ENCODE data around the gene B3GNT3. TPM values are rescaled to one million over a fixed set of nuclear protein-coding genes. Genes with fewer than 3 reads are reported as not detected.

B3GNT3 gene
- not detected for total RNA-seq

GRCh38 chr19:17794731-17795494 is at the start of gene B3GNT3:
B3GNT3 (plus strand) TSS chr19:17795138; CDS start chr19:17807808, 12,670 bp downstream.
- H3K4me1 Mint-ChIP-seq (ENCODE audit: low read depth in 2 of 2): peaks cover 5 to 8% of the 10 kb centered on the region in 2 donors
- no peaks in the 10 kb centered on the region for H3K36me3 Mint-ChIP-seq
- H3K9me3 Mint-ChIP-seq: no peaks in the 10 kb centered on the region
- no peak within 1 kb of the TSS for H3K4me3 Mint-ChIP-seq
- H3K27me3 Mint-ChIP-seq: peaks cover 0 to 8% of the 10 kb centered on the region in 2 donors
- DNase-seq (ENCODE audit: low spot score): no peak
- peak within 1 kb of the TSS in 1 of 2 donors; percentile 17 for H3K27ac Mint-ChIP-seq
- ATAC-seq: no peak

- Mint-ChIP-seq H3K4me3 (peak overlapping the region; percentile 92), H3K27me3 (no peaks in the 10 kb centered on the region), H3K4me1 (ENCODE audit: low read depth in 2 of 2) (peaks cover 34 to 40% of the 10 kb centered on the region in 2 donors), H3K36me3 (no peaks in the 10 kb centered on the region), H3K9me3 (no peaks in the 10 kb centered on the region), H3K27ac (peak overlapping the region in 1 of 2 donors; percentile 59)
- peak; percentile 97 for DNase-seq (ENCODE audit: low spot score)
- peak; percentile 94 to 98 for ATAC-seq
These were observed 47.5 kb upstream of the B3GNT3 start for GRCh38 chr19:17747205-17748098.

- no peak for DNase-seq (ENCODE audit: low spot score)
- H3K27ac Mint-ChIP-seq: peak overlapping the region; percentile 97 to 98
- ATAC-seq: no peak
- H3K27me3 Mint-ChIP-seq: no peaks in the 10 kb centered on the region
- peaks cover 32 to 40% of the 10 kb centered on the region in 2 donors for H3K4me1 Mint-ChIP-seq (ENCODE audit: low read depth in 2 of 2)
- peak overlapping the region; percentile 92 for H3K4me3 Mint-ChIP-seq
- H3K36me3 Mint-ChIP-seq: no peaks in the 10 kb centered on the region
- H3K9me3 Mint-ChIP-seq: no peaks in the 10 kb centered on the region
These were observed 45.9 kb upstream of the B3GNT3 start for GRCh38 chr19:17748884-17749638.

GRCh38 chr19:17749912-17750317 is 45.0 kb upstream of the B3GNT3 start:
- no peaks in the 10 kb centered on the region for H3K27me3 Mint-ChIP-seq
- peak overlapping the region; percentile 97 to 98 for H3K27ac Mint-ChIP-seq
- H3K4me3 Mint-ChIP-seq: peak overlapping the region; percentile 92
- ATAC-seq: no peak
- DNase-seq (ENCODE audit: low spot score): no peak
- no peaks in the 10 kb centered on the region for H3K9me3 Mint-ChIP-seq
- H3K4me1 Mint-ChIP-seq (ENCODE audit: low read depth in 2 of 2): peaks cover 32 to 42% of the 10 kb centered on the region in 2 donors
- peaks cover 3% of the 10 kb centered on the region for H3K36me3 Mint-ChIP-seq

- Mint-ChIP-seq H3K27me3 (no peaks in the 10 kb centered on the region), H3K4me3 (peak within 1 kb of the TSS; percentile 92), H3K9me3 (no peaks in the 10 kb centered on the region), H3K4me1 (ENCODE audit: low read depth in 2 of 2) (peaks cover 35 to 43% of the 10 kb centered on the region in 2 donors), H3K36me3 (peaks cover 5% of the 10 kb centered on the region), H3K27ac (peak within 1 kb of the TSS; percentile 97 to 98)
- ATAC-seq (peak; percentile 80 to 83), DNase-seq (ENCODE audit: low spot score) (peak; percentile 90)
These were observed 43.6 kb upstream of the B3GNT3 start, which contains the start of gene FCHO1 for GRCh38 chr19:17751103-17751911. FCHO1 (plus strand) TSS chr19:17751477; CDS start chr19:17755165, 3,688 bp downstream.

GRCh38 chr19:17751912-17752273 is 43.0 kb upstream of the B3GNT3 start:
- H3K4me1 Mint-ChIP-seq (ENCODE audit: low read depth in 2 of 2): peaks cover 31 to 40% of the 10 kb centered on the region in 2 donors
- peak overlapping the region; percentile 97 to 98 for H3K27ac Mint-ChIP-seq
- H3K36me3 Mint-ChIP-seq: peaks cover 5% of the 10 kb centered on the region
- H3K9me3 Mint-ChIP-seq: no peaks in the 10 kb centered on the region
- peak overlapping the region; percentile 92 for H3K4me3 Mint-ChIP-seq
- ATAC-seq (no peak), DNase-seq (ENCODE audit: low spot score) (no peak)
- no peaks in the 10 kb centered on the region for H3K27me3 Mint-ChIP-seq

- no peaks in the 10 kb centered on the region for H3K27me3 Mint-ChIP-seq
- DNase-seq (ENCODE audit: low spot score): no peak
- no peaks in the 10 kb centered on the region for H3K9me3 Mint-ChIP-seq
- no peak overlapping the region for H3K27ac Mint-ChIP-seq
- peaks cover 32 to 40% of the 10 kb centered on the region in 2 donors for H3K4me1 Mint-ChIP-seq (ENCODE audit: low read depth in 2 of 2)
- H3K4me3 Mint-ChIP-seq: no peak overlapping the region
- no peak for ATAC-seq
- peaks cover 5% of the 10 kb centered on the region for H3K36me3 Mint-ChIP-seq
These were observed 41.9 kb upstream of the B3GNT3 start for GRCh38 chr19:17752865-17753639.

- Mint-ChIP-seq H3K27ac (no peak overlapping the region), H3K9me3 (no peaks in the 10 kb centered on the region), H3K4me3 (no peak overlapping the region), H3K27me3 (no peaks in the 10 kb centered on the region), H3K36me3 (peaks cover 5% of the 10 kb centered on the region), H3K4me1 (ENCODE audit: low read depth in 2 of 2) (peaks cover 31 to 35% of the 10 kb centered on the region in 2 donors)
- DNase-seq (ENCODE audit: low spot score): no peak
- no peak for ATAC-seq
These were observed 41.0 kb upstream of the B3GNT3 start for GRCh38 chr19:17753976-17754375.

GRCh38 chr19:17754634-17755442 is 40.1 kb upstream of the B3GNT3 start:
- Mint-ChIP-seq H3K4me3 (no peak overlapping the region), H3K9me3 (no peaks in the 10 kb centered on the region), H3K27me3 (no peaks in the 10 kb centered on the region), H3K4me1 (ENCODE audit: low read depth in 2 of 2) (peaks cover 22 to 27% of the 10 kb centered on the region in 2 donors), H3K27ac (peak overlapping the region; percentile 38 to 86), H3K36me3 (peaks cover 5% of the 10 kb centered on the region)
- no peak for DNase-seq (ENCODE audit: low spot score)
- no peak for ATAC-seq

- ATAC-seq (no peak), DNase-seq (ENCODE audit: low spot score) (no peak)
- Mint-ChIP-seq H3K36me3 (peaks cover 5% of the 10 kb centered on the region), H3K27me3 (no peaks in the 10 kb centered on the region), H3K4me1 (ENCODE audit: low read depth in 2 of 2) (peaks cover 22% of the 10 kb centered on the region in 2 donors), H3K9me3 (no peaks in the 10 kb centered on the region), H3K27ac (peak overlapping the region; percentile 38 to 86), H3K4me3 (no peak overlapping the region)
These were observed 39.5 kb upstream of the B3GNT3 start for GRCh38 chr19:17755443-17755890.

- H3K4me3 Mint-ChIP-seq: no peak overlapping the region
- no peaks in the 10 kb centered on the region for H3K27me3 Mint-ChIP-seq
- ATAC-seq (no peak), DNase-seq (ENCODE audit: low spot score) (no peak)
- H3K27ac Mint-ChIP-seq: no peak overlapping the region
- peaks cover 5% of the 10 kb centered on the region for H3K36me3 Mint-ChIP-seq
- H3K4me1 Mint-ChIP-seq (ENCODE audit: low read depth in 2 of 2): peaks cover 19% of the 10 kb centered on the region in 2 donors
- H3K9me3 Mint-ChIP-seq: no peaks in the 10 kb centered on the region
These were observed 38.8 kb upstream of the B3GNT3 start for GRCh38 chr19:17755977-17756670.

All from natural killer cell treated with Interleukin-12 subunit alpha and Interleukin-12 subunit beta and Interleukin-15 and Interleukin-18, amount 100 ng/mL, for 72 hours (primary cell).